Smooth muscle cell of the brain vasculature (primary cell): Measurements from ENCODE around the gene ACSL5.

Experiments
- DNase-seq: peaks from one replicate; pipeline ENCODE4 v3.0.0-alpha.2; 2012; ENCODE audit warnings: low read depth, low spot score

The ACSL5 gene

DNA sequence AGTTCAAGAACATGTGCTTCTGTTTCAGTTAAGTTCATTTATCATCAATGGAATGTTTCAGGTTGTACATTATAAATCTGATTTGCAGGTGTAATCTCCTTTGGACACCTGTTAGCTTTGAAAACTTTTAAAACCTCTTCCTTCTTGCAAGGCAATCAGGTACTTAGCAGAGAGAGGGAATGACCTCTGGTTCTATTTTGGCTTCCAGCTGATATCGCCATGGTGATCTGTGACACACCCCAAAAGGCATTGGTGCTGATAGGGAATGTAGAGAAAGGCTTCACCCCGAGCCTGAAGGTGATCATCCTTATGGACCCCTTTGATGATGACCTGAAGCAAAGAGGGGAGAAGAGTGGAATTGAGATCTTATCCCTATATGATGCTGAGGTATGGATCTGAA, 35.4 kb downstream of the ACSL5 start:
- DNase-seq: no peak

- DNase-seq: no peak
These were observed 35.8 kb downstream of the ACSL5 start for GRCh38 chr10:112409755-112410154.

DNA sequence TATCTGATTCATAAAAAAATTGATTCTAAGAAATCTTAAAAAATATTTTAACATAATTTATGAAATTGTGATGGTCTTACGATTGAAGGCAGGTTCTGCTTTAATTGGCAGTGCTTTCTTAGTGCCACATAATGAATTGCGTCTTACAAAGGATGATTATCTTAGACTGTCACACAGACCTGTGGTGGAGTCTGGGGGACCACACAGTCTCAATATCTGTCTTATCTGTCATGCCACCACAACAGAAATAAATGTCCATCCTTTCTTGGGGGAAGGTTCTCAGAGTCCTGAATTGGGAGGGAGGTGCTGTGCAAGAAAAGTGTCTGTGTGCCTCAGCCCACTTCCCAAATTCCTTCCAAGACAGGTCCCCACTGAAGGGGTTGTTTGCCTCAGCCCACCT, 38.8 kb downstream of the ACSL5 start:
- no peak for DNase-seq

DNA sequence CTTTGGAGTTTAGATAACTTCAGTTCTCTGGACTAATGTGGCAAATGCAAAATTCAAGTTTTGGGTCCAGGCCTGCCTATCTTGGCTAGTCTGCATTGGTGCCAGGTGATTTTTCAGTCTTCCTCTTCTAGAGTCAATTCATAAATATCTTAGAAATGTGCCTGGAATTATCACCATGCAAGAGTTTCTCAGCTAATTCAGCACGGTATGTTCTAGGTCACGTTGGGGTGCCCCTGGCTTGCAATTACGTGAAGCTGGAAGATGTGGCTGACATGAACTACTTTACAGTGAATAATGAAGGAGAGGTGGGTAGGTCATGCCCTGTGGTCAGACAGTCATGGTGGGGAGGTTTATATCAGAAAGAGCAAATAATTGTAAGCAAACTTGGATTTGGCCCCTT, 47.8 kb downstream of the ACSL5 start:
- no peak for DNase-seq

DNA sequence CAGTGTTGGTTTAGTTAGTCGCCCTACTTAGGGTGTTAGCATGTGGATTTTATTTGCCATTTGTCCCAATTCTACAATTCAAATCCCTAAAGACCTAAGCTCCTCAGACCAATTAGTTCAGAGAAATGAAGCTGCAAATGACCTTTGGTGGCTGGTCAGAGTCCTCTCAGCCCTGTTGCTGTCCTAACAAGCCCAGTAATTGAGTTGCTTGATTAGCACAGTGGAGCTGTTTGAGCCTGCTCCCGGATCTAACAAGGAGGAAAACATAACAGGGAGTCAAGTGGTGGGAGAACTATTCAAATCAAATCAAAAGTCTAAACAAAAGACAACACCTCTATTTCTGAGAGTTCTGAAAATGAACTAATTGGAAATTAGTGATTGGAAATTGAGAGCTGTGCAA, 50.7 kb downstream of the ACSL5 start:
- DNase-seq: no peak

DNA sequence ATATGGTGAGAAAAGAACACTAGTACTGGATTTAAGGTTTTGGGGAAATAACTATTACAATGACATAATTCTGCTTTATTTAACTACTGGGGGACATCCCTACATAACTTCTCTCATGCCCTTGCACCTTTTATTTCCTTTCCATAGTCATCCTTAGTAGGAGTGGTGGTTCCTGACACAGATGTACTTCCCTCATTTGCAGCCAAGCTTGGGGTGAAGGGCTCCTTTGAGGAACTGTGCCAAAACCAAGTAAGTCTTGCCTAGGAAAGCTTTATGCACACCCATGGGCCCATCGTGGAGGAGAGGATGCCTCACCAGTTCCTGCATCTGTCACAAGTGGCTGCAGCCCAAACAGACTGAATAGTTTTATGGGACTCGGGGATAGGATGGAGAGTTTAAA, 52.2 kb downstream of the ACSL5 start:
- no peak for DNase-seq

- DNase-seq: no peak
These were observed 55.2 kb downstream of the ACSL5 start for GRCh38 chr10:112429147-112429546.

- no peak for DNase-seq
These were observed 55.8 kb downstream of the ACSL5 start for GRCh38 chr10:112429654-112430230.

DNA sequence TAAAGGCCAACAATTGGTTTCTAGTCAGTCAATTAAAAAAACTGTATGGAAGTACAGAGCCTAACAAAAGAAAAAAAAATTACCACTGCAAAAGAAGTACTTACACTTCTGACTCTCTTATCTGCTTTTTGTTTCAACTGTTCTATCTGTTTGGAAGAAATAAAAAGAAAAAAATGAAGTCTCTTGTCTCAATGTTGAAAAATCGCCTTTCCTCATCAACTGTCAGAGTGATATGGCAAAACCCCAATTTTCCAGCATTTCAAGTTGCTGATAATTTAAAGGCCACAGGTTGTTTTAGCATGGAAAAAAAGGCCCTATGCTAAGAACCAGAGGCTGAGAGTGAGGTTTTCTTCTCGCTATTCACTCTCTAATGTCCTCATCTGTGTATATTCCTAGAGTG, 59.2 kb downstream of the ACSL5 start:
- no peak for DNase-seq

DNA sequence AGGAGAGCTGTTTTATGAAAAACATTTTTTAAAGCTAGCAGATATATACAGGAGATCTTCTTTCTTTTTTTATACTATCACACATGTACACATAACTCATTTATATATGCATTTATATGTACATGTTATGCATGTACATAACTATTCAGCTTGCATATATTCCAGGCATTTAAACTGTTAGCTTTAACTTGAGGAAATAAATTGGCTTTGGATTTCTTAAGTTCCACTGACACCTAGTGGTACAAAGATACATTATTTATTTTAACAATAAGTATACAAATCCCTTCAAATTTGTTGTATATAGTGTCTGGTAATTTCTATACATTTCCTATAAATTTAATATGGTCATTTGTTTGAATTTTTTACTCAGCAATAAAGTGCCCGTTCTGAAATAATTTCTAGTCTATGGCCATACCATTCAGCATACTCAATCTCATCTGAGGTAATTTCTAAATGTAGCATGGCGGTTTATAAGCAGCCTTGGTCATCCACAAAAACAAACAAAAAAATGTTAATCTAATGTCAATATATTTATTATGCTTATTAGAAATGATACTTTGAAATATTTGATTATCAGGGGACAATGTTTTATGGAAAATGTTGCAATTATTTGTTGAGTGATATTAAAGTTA, 61.2 kb downstream of the ACSL5 start:
- DNase-seq: no peak

DNA sequence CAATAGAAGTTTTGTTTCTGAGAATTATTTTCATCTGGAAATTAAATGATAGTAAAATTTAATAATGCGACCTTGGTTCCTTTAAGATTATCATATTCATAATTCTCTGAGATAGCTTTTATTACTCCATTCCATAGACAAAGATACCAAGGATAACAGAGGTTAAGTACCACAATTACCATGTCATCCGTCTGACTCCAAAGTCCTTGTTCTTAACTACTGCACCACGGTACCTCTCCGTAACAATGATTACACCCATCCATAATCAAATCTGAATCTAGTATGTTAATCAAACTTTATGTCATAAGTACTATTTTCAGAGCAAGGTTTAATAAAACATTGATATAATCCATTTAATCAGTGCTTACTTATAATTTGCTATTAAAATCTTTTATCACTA, 64.4 kb downstream of the ACSL5 start:
- no peak for DNase-seq

- no peak for DNase-seq
These were observed 67.6 kb downstream of the ACSL5 start for GRCh38 chr10:112441520-112441919.

- DNase-seq: no peak
These were observed 68.1 kb downstream of the ACSL5 start for GRCh38 chr10:112442063-112442462.

DNA sequence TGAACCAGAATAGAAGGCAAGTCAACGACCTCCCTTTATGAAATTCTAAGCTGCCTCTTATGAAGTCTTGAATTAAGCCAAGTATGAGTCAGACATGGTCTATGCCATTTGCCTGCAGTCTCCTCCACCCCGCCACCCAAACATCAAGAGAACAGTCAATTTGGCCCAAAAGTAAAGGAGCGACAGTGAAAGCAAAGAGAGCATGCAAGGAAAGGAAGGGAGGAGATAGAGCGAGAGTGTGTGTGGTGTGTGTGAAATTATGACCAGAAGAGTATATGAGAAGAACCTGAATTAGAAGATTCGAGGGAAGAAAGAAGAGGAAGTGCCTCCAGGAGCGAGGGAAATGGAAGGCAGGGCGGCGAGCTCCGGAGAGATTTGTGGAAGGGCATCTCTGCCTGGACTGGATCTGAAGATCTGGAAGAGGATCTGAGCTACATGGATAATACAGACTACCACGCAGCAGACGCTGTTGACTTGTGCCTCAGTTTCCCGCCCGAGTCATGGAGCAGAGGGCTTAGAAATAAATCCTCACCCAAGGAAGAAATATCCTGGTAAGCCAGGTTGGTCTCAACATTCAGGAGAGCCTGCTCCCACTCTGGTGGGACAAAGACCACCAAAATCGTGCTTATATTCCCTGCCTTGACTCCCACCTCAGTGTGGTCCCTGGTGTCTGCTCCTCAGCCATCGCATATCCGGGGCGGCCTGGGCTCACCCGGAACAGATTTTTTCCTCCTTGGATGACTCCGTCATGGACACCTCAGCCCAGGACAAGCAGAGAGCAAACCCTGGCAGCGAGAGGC, 72.3 kb downstream of the ACSL5 start:
- no peak for DNase-seq

DNA sequence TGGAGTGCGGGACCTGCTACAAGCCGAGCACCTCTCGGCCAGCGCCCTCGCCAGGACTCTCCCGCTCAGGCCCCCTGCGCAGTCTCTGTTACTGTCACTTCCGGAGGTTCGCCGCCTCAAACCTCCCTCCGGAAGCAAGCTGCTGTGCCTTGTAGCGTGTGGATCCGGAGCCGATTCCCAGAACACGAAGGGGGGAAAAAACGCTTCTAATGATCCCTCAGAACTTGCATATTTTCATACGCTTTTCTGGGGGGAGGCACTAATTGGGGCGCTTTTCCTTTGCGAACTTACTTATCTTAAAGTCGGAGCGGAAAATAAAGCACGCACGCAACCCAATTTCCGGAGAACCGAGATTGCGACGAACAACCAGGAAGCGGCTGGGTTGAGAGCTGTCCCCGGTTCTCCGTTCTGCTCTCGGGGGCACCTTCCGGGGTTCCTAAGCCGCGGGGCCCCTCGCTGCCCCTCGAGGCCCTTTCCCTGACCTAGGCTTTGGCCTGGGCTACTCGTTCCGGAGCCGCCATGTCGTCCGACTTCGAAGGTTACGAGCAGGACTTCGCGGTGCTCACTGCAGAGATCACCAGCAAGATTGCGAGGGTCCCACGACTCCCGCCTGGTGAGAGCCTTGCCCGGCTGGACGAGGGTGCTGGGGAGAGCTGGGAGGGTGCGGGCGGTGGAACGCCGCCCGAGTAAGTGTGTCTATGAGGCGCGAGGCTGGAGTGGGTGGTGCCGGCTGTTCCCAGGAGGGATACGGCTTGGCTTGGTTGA, 73.1 kb downstream of the ACSL5 start, which contains the start of the genes VTI1A and ZDHHC6:
VTI1A (plus strand) TSS at position 361 of the 765 bp plus-strand sequence; CDS start at position 520, 159 bp downstream.
ZDHHC6 (minus strand) TSS at position 60 of the 765 bp plus-strand sequence. CDS start 1,478 bp downstream, outside the sequence.
- peak; percentile 70 for DNase-seq

GRCh38 chr10:112447620-112447928, 73.7 kb downstream of the ACSL5 start:
- no peak for DNase-seq

DNA sequence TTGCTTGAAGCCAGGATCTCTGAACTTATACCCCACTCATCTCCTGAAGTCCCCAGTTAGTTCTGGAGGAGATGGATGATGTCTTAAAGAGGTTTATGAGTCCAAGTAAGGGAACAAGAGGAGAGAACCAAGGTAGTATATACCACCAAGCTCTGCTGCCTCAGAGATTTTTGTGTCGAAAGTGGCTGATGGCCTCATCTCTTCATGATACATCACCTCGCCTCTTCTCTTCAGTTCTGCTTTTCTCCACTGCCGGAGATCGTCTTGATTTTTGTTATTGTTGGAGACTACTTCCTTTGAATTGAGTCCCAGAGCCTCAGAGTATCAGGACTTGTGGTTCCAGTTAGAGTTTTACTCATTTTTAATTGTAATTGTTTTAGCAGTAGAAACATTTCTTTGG, 75.0 kb downstream of the ACSL5 start:
- no peak for DNase-seq

DNA sequence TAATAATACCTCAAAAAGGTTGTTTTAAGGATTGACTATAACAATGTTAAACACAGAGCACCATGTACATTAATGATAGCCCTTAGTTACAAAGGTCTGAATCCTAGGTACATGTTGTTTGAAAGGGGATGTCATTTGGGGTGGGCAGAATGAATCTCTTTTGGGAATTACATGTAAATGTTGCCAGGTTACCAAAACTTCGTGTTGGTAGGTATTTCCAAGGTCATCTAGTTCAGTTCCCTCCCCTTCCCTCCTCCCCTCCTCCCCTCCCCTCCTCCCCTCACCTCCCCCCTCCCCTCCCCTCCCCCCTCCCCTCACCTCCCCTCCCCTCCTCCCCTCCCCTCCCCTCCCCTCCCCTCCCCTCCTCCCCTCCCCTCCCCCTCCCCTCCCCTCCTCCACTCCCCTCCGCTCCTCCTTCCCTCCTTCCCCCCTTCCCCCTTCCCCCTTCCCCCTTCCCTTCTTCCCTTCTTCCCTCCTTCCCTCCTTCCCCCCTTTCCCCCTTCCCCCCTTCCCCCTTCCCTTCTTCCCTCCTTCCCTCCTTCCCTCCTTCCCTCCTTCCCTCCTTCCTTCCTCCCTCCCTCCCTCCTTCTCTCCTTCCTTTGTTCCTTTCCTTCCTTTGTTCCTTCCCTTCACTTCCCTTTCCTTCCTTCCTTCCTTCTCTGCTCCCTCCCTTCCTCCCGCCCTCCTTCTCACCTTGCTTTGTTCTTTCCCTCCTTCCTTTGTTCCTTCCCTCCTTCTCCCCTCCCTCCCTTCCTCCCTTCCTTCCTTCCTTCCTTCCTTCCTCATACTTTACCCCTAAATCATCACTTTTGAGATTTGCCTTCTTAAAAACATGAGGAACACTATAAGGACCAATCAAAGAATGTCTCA, 81.2 kb downstream of the ACSL5 start:
- DNase-seq: no peak

DNA sequence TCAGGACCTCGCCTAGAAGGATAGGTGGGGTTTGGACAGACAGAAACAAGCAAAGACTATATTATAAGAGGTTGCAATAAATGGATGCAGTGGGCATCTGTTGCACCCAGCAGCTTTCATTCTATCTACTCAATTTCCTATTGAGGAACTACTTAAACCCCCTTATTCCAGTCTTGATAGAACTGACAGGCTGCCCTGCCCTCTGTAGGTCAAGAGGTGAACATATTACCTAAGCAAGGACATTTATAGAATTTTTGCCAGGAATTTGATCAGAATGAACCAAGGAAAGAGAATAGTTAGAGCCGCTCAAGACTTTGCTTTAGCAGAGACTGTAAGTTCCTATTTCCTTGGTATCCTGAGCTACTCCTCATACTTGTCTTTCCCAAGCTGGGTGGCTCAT, 82.6 kb downstream of the ACSL5 start:
- no peak for DNase-seq

DNA sequence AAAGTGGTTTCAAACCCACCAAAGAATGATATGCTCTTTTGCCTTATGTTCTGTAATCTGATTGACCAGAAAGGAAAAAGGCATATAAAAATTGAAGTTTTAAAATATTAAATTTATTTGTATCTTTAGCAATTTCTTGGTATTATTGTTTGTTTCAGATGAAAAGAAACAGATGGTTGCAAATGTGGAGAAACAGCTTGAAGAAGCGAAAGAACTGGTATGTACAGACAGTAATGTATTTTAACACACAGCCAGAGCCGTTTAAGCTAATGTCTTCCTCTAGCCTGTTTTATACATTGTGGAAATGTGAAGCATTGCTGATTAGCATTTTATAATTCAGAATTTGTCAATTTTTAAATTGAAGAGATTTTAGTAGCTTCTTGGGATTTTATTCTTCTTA, 86.5 kb downstream of the ACSL5 start:
- DNase-seq: no peak
